ENCODE results near the gene ITFG2. TPM values are rescaled to one million over a fixed set of nuclear protein-coding genes. Genes with fewer than 3 reads are reported as not detected.

The ITFG2 gene
- total RNA-seq, 1 donor from 2014 or later = 19.7 TPM

DNA sequence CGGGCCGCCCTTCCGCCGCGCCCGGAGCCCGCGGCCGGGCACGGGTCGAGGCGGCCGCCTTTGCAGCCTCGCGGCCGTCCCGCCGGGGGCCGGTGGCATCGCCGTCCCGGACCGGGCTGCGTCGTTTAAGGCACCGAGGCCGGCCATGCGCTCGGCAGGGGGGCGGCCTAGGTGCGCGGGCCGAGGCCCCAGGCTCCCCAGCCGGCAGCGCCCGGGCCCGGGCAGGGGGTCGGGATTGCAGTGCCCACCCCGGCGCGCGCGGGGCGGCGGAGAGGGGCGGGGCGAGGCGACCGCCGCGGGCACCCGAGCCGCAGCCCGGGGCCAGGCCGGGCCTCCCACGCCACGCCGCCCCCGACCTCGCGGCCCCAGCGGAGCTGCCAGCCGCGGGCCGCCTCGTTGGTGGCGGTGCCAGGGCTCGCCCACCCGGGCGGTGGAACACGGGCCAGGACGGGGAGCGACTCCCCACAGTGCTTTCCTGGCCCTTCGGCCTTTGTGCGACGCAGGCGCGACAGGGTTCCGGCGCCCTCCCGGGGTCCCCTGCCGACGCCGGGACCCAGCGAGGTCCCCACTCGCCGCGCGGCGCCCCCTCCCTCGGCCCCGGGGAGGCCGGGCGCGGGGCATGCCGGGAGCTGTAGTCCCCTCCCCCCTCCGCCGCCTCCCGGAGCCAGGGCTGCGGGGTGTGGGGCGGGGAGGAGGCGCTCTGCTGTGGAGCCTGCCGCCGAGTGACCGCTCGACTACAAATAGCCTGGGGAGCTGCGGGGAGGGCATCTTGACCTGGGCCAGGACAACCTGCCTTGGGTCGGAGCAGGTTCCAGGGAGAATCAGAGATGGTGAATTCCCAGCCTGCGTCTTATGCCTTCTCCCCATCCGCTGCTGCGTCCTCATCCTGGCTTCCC lies 16.9 kb upstream of the ITFG2 start:
- peak; percentile 68 for DNase-seq

DNA sequence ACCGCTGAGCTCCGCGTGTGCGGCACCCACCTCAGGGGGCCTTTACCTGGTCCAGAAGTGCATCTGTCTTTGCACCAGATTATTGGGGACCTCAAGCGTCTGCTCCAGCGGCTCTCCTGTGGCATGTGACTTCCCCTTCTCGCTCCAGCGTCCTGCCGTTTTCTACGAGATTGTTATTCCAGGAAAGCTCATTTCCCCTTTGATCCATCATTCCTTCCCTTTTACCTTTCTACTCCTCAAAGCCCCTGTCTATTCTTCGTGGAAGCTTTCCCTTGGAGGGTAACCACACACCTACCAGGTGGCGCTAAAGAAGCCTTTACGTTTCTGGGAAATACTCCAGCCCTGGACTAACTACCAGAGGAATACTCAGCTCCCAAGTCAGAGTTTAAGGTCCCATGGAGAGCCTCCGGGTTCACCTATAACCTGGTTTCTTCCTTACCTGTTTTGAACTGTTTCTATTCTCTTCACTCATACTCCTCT lies 16.2 kb upstream of the ITFG2 start:
- DNase-seq = peak; percentile 19

DNA sequence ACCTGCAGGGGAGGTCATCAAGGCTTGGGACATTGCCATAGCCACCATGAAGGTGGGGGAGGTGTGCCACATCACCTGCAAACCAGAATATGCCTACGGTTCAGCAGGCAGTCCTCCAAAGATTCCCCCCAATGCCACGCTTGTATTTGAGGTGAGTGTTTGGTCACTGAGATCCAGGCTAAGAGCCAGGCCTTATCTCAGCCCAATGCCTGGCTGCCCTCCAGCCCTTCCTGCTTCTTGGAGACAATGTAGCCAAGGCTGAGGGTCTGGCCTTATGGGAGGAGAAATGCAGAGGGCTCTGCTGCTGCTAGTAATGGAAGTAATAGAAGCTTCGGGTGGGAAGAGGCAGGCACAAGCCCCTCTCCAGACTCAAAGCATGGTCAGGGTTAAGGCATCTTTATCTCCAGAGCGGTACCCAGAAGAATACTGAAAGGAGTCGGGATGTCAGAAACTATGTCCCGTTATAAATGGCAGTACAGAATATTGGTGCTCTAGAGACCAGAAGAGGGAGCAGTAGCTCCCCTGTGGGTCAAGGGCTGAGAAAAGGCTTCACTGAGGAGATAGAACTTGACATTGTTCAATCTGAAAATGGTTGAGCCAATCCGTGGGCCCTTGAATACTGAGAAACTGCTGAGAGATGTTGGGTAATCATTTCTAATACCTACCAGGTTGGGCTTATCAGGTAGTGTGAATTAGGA lies 14.6 kb upstream of the ITFG2 start:
- DNase-seq = peak; percentile 69

DNA sequence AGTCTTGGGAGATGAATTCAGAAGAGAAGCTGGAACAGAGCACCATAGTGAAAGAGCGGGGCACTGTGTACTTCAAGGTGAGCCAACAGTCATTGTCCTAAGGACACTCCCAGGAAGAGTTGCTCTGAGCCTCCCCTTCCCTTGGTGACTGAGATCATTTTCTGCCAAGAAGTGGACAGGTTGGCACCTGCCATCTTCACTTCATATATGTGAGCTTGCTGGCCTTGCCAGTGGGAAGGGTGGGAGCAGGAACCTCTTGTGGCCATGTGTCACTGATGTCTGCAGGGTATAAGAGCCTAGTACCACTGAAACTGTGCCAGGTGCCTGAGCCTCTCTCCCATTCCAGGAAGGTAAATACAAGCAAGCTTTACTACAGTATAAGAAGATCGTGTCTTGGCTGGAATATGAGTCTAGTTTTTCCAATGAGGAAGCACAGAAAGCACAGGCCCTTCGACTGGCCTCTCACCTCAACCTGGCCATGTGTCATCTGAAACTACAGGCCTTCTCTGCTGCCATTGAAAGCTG lies 12.4 kb upstream of the ITFG2 start:
- DNase-seq = no peak

DNA sequence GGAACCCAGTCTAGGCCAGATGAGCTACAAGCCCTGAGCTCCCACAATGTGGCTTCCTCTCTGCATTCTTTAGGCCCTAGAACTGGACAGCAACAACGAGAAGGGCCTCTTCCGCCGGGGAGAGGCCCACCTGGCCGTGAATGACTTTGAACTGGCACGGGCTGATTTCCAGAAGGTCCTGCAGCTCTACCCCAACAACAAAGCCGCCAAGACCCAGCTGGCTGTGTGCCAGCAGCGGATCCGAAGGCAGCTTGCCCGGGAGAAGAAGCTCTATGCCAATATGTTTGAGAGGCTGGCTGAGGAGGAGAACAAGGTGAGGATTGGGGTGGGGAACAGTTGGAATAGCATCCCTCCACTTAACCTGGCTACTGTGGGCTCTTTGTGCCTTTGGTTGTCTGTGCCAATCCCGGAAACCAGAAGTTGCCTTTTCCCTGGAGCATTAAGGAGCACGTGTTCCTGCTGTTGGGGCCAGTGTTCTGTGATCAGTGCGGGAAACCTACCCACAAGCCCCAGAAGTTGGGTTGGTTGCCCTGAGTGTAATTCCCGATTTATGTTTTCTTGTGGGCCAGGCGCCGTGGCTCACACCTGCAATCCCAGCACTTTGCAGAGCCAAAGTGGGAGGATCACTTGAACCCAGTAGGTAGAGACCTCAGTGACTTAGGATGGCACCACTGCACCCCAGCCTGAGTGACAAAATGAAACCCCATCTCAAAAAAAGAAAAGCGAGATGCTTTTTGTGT lies 11.3 kb upstream of the ITFG2 start:
- DNase-seq = no peak

DNA sequence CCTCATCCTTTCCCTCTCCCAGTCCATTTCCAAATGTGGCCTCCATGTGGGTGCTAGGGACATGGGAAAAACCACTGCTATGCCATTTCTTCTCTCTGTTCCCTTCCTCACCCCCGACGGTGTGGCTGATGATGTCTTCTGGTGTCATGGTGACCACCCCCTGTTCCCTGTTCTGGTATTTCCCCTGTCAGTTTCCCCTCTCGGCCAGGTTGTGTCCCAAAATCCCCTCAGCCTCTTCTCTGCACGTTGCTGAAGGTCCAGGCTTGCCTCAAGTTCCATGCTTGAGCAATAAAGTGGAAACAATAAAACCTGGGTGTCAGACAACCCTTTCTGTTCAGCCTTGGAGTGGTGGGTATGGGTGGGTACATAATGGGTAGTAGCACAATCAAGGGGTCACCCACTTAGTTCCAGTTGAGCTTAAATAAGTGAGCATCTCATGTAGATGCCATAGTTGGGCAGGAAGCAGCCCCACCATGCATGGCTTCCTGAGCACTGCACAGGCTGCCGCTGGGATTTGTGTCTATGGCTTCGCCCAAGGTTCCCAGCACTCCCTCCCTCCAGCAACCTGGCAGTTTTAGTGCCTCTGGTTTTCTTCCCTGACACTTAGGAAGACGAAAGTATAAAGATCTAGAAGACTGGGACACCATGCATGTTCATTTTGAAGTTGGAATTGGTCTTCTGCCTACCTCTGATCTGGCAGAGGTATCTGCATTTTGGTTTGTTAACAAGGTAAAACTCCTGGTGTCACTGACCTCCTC lies 8.7 kb upstream of the ITFG2 start:
- no peak for DNase-seq

DNA sequence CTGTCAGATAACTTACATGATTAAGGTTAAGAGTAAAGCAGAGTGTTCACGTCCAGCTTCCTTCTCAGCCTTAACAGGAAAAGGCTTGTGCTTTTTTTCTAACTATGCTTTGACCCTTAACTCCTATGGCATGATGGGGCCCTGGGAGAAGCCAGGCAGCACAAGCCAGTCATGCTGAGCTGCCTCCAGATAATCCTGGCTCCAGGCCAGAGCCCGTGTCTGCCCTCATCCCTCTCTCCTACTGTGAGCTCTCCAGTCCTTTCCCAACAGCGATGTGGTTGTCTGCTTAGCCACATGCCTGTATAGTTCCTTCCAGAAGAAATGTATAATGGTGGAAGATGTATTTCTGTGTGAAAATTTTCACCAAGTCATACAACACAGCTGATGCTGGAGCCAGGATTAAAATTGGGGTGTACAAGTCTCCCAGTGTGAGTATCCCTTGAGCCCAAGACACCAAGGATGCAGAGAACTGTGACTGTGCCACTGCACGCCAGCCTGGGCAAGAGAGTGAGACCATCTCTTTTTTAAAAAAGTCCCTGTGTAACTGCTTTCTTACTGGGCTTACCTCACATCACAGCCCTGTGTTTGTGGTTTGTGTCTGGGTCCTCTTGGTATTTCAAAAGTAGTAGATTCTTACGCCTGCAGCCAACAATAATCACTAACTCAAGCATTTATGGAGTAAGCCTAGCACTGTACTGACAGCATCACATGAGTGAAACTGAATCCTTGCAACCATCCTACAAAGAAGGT lies 7.9 kb upstream of the ITFG2 start:
- DNase-seq = peak; percentile 34

DNA sequence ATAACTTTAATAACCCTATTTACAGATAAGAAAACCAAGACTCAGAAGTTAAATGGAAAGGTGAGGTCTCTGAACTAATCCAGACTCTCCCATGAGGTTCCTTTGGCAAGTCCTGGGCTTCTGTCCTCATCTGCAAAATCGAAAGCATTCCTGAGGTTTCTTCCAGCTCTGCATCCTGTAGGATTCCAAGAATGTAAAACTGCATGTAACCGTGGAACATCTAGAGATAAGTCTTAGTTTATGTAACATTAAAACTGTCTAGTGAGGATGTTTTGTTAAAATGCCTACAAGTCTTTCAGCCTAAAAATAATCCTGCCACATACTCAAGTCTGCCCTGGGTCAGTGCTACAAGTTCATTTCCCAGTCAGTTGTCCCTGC lies 7.3 kb upstream of the ITFG2 start:
- DNase-seq = no peak

DNA sequence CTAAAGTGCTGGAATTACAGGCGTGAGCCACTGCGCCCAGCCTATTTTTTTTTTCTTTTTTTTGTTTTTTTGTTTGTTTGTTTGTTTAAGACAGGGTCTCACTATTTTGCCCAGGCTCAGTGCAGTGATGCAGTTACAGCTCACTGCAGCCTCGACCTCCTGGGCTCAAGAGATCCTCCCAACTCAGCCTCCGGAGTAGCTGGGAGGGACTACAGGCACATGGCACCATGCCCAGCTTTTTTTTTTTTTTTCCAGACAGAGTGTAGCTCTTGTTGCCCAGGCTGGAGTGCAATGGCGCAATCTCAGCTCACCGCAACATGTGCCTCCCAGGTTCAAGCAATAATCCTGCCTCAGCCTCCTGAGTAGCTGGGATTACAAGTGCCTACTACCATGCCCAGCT lies 5.8 kb upstream of the ITFG2 start:
- DNase-seq = no peak

DNA sequence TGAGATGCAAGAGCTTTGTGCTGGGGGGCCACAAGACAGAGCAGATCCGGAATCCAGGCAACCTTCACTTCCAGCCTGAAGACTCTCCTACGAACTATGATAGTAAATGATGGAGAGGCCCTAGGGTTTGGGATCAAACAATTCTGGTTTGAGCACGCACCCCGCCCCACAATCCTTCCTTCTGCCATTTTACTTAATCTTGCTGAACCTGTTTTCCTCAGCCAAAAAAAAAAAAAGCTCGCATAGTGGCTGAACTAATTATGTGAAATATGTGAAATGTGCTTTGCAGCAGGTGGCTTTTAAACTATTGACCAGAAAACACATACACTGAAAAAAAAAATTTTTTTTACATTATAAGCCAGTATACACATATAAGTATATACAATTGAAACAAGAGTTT lies 667 bp upstream of the ITFG2 start:
- DNase-seq = no peak

DNA sequence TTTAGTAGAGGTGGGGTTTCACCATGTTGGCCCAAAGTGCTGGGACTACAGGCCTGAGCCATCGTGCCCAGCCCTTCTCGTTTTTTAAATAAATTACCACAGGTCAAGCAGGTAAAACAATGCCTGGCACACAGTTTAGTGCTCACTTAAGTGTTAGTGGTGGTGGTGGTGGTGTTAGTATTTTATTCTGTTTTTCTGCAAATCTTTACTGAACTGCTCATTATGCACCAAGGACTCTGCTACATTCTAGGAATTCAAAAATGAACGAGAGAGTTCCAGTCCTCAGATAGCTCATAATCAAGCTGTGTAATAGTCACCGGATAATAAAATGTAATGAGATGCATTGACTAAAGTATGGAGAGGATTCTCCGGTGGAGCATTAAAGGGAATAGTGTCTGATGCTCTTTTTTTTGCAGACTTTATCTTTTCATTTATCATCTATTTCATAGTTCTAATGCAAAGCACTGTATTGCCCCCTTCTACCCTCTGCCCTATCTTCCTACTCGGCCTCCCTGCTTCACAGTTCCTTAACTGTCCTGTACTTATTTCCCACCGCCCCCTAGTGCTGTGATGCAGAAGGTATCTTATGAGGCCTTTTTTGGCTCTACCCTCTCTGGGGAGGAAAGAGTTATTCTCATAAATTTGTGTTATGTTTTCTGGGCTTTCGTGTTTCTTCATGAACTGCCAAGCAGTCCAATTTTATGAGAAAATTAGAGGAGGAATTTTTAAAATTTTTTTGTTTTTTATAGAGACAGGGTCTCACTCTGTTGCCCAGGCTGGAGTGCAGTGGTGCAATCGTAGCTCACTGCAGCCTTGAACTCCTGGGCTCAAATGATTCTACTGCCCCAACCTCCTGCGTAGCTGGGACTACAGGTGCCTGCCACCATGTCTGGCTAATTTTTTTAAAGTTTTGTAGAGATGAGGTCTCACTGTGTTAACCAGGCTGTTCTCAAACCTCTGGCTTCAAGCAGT lies 1.0 kb downstream of the ITFG2 start:
- DNase-seq = peak; percentile 80

DNA sequence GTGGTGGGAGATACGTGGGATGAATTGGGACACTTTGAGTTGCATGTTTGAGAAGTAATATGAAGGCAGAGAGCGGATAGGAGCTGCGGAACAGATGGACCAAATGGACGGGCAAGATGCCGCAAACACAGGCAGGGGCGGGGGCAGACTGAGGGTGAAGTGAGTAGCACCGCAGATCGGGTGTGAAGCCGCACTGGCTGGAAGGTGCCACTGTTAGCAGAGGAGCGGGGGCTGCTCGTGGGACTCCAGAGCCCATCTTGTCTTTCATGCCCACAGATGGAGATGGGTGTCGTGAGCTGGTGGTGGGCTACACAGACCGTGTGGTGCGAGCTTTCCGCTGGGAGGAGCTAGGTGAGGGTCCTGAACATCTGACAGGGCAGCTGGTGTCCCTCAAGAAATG lies 7.3 kb downstream of the ITFG2 start:
- no peak for DNase-seq

DNA sequence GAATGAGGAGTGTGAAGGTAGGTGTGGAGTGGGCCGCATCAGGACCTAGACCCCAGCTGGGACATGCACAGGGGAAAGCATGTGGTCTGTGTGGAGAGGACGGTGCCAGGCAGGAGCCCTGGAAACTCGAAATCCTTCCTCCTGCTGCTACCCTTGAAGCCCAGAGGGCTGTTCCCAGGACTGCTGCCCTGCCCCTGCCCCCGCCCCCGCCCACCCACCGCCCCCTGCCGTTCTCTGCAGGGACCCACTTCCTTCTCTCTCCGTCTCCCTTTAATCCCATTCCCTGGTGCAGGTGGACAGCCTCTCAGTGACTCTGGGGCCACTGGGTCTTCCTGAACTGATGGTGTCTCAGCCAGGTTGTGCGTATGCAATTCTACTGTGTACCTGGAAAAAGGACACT lies 8.0 kb downstream of the ITFG2 start:
- no peak for DNase-seq

DNA sequence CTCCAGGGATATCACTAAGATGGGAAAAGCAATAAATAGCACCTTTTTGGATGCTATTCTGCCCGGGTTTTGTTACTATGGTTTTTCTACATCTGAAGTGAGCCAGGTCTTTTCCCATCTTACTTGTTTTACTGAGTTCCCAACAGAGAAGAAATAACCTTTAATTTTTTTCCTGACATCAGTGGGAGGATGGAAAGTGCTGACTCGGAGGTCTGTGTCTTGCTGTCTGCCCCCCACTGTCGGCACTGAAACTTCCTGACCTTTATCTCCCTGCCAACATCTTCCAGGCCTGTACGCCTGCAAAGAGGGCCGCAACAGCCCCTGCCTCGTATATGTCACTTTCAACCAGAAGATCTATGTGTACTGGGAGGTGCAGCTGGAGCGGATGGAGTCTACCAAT lies 11.0 kb downstream of the ITFG2 start:
- no peak for DNase-seq

DNA sequence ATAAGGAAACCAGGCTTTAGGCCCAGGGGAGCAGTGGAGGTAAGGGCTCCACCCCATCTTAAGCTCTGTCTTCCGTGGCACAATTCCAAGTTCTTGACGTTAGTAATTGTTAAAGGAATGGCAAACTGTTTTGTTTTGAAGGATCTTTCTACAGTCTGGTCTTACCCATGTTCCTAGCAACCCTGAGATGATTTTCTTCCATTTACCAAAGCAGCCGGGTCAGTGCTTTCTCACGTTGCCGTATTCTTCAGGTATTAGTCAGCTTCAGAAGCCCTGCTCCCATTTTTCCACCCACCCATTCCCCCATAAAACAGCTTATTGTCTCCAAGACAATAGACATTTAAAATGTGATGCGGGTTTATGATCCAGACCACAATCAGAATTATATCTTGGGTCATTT lies 12.1 kb downstream of the ITFG2 start:
- no peak for DNase-seq

DNA sequence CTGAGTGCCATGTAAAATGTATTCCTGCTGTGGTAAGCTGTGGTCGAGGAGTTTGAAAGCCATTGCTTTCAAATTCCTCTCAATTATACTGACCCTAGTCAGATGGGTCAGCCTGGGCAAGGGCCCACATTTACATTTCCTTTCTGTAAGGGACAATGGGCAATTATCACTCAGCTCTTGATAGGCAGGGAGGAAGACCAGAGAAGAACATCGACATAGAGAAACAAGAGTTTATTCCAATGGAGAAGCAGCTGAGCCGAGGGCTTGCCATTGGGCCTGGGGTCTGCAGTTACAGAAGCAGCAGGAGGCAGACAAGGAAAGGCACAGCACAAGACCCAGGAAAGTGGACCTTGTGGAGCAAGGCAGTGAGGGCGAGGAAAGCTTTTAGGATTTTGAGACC lies 12.7 kb downstream of the ITFG2 start:
- DNase-seq = no peak

DNA sequence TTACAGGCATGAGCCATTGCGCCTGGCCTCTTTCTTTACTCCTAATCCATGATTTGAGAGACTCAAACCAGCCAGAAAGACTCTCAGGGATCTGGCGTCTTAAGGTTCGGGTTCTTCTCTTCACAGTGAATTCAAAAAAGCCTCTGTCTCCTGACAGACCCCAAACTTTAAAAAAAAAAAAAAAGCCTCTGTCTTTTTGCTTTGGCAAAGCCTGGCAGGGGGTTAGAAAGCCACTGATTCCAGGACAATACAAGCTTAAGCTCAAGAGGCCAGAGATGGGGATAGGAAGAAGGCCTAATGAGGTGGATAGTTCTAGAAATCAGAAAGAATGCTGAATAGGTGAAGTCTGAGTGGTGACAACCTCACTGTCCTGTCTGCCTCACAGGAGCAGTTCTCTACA lies 13.6 kb downstream of the ITFG2 start:
- no peak for DNase-seq

DNA sequence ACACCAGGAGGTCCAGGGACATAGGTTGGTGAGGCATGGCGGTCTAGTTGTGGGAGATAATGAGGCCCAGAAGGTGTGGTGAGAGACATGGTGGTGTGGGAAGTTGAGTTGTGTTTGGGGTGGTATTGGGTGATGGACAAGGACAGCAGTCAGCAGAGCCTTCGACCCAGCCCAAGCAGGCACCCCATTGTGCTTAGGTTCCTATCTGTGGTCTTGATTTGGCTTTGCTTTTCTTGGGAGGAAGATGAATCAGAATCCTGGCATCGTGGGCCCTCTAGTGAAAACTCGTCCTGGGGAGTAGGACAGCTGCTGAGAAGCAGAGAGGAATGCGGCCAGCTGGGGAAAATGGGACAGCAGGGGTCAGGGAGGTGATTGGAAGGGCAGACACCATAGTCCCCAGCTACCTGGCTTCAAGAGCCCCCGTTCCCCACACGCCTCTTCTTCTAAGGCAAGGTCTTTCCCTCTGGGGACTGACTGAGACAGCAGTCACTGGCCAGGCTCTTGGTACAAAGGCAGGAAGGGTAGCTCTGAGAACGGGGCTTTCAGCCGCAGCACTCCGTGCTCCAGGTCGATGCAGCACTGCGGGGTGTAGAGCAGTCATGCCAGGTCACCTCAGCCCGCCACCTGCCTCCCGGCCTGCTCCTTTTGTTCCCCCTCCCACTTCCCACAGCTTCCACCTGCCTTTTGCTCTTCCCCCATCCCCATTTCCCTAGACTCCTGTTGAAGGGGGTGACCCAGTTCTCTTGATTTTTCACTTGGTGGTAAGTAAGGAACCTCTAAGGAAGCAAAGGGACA lies 14.4 kb downstream of the ITFG2 start:
- peak; percentile 46 for DNase-seq

DNA sequence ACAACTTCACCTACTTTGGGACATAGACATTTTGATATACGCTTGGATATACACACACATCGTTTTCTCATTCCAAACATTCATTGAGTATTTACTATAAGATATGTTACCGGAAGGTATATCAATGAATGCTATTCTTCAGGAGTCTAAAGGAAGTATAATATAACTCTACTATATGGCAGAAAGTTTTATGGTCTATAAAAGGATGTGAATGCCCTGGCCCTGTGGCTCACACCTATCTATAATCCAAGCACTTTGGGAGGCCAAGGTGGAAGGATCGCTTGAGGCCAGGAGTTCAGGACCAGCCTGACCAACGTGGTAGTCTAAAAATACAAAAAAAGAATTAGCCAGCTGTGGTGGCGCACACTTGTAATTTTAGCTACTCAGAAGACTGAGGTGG lies 16.8 kb downstream of the ITFG2 start:
- DNase-seq = no peak

Data from dermis blood vessel endothelial cell (primary cell).